GM06990 (cell line): ENCODE measurements around the gene WDR43.

Experiments
- DNase-seq: peaks from one replicate; pipeline ENCODE4 v3.0.0-alpha.2; 2011; ENCODE audit not compliant: insufficient read length; ENCODE audit errors: extremely low read depth
- H3K27me3 ChIP-seq: replicated peaks from 2 replicates; pipeline ENCODE4 v1.6.0; 2011; ENCODE audit warnings: low read length; ENCODE audit not compliant: control insufficient read depth, insufficient read depth
- H3K36me3 ChIP-seq: 2 replicates; pipeline ENCODE4 v1.5.1; 2011; ENCODE audit warnings: low read length; ENCODE audit not compliant: control insufficient read depth, insufficient read depth
- H3K4me3 ChIP-seq: replicated peaks from 2 replicates; pipeline ENCODE4 v1.5.1; 2011; ENCODE audit warnings: low read depth, mild to moderate bottlenecking, control low read depth, low read length
- CTCF ChIP-seq: IDR thresholded peaks from 2 replicates; pipeline ENCODE4 v1.5.1; 2011; ENCODE audit warnings: low read length, control low read depth, mild to moderate bottlenecking, inconsistent platforms; ENCODE audit not compliant: insufficient read depth, poor library complexity, severe bottlenecking

The WDR43 gene

GRCh38 chr2:28909655-28910353 lies 15.3 kb downstream of the WDR43 start:
- DNase-seq: no peak
- no peak for TF ChIP-seq CTCF
- H3K36me3 ChIP-seq: peaks cover 19% of the 10 kb centered on the region
- H3K4me3 ChIP-seq: no peak overlapping the region
- no peaks in the 10 kb centered on the region for H3K27me3 ChIP-seq

GRCh38 chr2:28915939-28916338 lies 21.5 kb downstream of the WDR43 start:
- no peaks in the 10 kb centered on the region for H3K27me3 ChIP-seq
- no peak for DNase-seq
- no peak for TF ChIP-seq CTCF
- peaks cover 11% of the 10 kb centered on the region for H3K36me3 ChIP-seq
- no peak overlapping the region for H3K4me3 ChIP-seq

- Histone ChIP-seq H3K4me3 (no peak overlapping the region), H3K27me3 (no peaks in the 10 kb centered on the region), H3K36me3 (peaks cover 22% of the 10 kb centered on the region)
- DNase-seq: no peak
- TF ChIP-seq CTCF: no peak
Observed at GRCh38 chr2:28926847-28927246, 32.4 kb downstream of the WDR43 start.

GRCh38 chr2:28927469-28927868 lies 33.0 kb downstream of the WDR43 start:
- Histone ChIP-seq H3K4me3 (no peak overlapping the region), H3K27me3 (no peaks in the 10 kb centered on the region), H3K36me3 (peaks cover 21% of the 10 kb centered on the region)
- no peak for DNase-seq
- TF ChIP-seq CTCF: no peak

GRCh38 chr2:28927878-28928277 lies 33.4 kb downstream of the WDR43 start:
- Histone ChIP-seq H3K36me3 (peaks cover 21% of the 10 kb centered on the region), H3K27me3 (no peaks in the 10 kb centered on the region), H3K4me3 (no peak overlapping the region)
- TF ChIP-seq CTCF: no peak
- DNase-seq: no peak

- H3K27me3 ChIP-seq: no peaks in the 10 kb centered on the region
- H3K4me3 ChIP-seq: no peak overlapping the region
- peaks cover 13% of the 10 kb centered on the region for H3K36me3 ChIP-seq
- TF ChIP-seq CTCF: no peak
- no peak for DNase-seq
Observed at GRCh38 chr2:28929581-28929980, 35.1 kb downstream of the WDR43 start.
